Retina (tissue), 1 donor: Measurements from ENCODE around the gene KRTAP3-2.
"Not testable (repeated sequence)": the region's sequence is repeated elsewhere in the genome, so short reads cannot be mapped to it uniquely, and the experiment has no call there.

Source experiments
- DNase-seq: peaks from one replicate; pipeline ENCODE4 v3.0.0-alpha.2; 2016

The KRTAP3-2 gene

DNA sequence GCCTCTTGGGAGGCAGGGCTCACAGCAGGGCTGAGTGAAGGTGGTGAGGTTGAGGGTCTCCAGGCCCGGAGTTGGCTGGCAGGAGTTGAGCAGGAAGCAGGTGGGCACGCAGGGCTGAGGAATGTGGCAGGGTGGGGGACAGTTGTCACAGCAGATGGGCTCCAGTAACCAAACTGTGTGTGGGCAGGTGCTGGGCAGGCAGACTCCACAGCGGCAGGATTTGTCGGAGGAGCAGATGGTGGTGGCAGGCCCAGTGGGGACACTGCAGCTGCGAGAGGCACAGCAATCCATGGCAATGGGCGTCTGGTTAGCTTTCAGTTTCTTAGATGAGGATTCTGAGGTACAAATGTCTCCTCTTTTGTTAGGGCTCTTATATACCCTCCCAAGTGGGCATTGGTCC, at the start of gene KRTAP3-2:
TSS of gene KRTAP3-2 (minus strand) at position 344 of the 400 bp plus-strand sequence. CDS start at position 291, 53 bp downstream.
- not testable (repeated sequence) for DNase-seq

DNA sequence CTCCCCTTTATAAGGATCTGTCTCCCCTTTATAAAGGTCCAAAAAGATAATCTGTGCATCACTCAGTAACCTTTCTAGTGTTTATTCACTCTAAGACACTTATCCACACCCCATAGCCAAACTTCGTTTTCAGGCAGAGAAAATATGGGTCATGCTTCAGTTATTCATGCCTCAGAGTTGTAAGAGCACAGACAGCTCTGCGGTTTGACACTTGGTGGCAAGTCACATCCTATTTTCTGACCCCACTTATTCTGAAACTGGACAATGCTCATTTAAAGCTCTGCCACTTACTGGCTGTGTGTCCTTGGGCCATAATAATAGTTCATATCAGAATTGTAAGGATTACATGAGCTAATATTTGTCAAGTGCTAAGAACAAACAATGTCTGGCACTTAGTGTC, 49.4 kb upstream of the KRTAP3-2 start:
- no peak for DNase-seq

DNA sequence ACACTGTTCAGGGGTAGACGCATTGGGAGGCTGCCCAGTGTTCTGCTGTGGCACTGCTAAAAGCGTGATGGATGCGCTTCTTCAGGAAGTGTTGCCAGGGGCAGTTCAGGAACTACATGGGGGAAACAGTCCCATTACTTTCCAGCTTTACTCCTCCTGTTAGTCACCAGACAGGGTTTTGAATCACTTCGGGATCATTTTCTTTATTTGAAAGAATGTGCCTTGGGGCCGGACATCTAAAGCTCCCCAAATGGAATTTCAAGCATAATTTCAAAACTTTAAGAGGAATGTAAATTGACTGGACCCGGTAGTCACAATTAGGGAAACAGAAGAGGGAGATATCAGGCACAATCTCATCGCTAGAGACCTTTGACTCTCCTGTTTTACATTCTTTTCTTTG, 48.7 kb upstream of the KRTAP3-2 start:
- no peak for DNase-seq

DNA sequence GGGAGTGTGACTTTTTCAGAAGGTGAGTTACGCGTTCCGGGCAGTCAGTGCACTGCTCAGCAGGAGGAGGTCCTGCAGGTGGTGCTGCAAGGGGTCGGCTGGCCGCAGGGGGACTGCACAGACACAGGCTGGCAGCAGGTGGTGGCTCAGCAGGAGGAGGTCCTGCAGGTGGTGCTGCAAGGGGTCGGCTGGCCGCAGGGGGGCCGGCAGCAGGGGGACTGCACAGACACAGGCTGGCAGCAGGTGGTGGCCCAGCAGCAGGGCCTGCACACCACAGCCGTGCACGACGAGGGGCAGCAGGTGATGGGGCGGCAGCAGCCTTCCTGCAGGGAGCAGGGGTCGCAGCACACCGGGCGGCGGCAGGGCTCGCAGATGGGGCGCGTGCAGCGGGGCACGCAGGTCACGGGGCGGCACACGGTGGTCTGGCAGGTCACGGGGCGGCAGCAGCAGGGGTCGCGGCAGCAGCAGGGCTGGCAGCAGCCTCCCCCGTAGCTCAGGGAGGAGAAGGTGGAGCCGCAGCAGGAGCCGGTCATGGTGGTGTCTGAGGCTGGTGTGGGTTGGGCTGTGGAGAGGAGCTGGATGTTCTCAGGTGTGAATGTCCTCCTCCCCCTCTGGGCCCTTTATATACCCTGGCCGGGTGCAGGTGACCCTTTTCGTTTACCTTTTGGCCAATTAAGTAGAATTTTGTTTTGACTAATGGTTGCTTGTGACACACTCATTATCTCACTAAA, 47.2 kb upstream of the KRTAP3-2 start, which contains the start of gene KRTAP2-1:
TSS of gene KRTAP2-1 (minus strand) at position 582 of the 731 bp plus-strand sequence. CDS start at position 533, 49 bp downstream.
- DNase-seq, result not testable (repeated sequence)

DNA sequence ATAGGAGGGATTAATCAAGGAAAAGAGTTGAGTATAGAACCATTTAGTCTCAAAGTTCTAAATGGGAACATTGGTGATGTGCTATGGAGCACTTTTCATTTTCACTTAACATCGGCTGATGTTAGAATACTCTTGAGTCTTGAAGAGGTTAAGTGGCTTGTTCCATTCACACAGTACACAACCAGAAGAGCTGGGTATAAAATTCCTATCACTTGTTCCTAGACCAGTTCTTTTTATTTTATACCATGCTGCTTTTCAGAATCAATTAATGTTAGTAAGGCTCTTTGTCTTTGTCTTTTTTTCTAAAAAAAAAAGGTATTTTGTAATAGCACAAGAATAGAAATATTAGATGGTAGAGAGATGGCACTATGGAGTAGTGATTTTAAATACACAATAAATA, 43.2 kb upstream of the KRTAP3-2 start:
- no peak for DNase-seq

DNA sequence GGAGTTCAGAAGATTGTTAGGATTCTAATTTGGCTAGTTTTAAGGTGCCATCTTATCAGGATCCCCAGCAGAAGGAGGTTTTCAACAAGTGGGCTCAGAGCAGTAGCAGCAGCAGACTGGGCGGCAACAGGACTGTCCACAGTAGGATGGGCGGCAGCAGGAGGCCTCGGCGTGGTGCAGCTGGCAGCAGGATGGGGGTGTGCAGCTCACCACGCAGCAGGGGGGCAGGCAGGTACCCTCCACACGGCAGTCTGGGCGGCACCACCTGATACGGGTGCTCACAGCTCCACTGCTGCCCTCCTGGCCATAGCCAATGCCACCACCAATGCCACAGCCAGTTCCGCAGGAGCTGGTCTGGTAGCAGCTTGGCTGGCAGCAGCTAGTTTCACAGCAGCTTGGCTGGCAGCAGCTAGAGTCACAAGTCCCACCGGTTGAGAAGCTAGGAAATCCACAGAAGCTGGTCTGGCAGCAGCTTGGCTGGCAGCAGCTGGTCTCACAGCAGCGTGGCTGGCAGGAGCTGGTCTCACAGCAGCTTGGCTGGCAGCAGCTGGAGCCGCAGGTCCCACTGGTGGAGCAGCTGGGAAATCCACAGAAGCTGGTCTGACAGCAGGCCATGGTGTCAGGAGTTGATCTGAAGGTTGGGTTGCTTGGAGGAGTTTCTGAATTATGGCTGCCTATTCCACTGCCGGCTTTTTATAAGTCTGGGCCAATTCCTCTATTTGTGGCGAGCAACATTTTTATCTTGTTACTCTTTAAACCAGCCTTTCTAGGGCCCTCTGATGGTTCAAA, 41.3 kb upstream of the KRTAP3-2 start, which contains the start of gene KRTAP1-1:
TSS of gene KRTAP1-1 (minus strand) at position 668 of the 789 bp plus-strand sequence. CDS start at position 615, 53 bp downstream.
- not testable (repeated sequence) for DNase-seq

DNA sequence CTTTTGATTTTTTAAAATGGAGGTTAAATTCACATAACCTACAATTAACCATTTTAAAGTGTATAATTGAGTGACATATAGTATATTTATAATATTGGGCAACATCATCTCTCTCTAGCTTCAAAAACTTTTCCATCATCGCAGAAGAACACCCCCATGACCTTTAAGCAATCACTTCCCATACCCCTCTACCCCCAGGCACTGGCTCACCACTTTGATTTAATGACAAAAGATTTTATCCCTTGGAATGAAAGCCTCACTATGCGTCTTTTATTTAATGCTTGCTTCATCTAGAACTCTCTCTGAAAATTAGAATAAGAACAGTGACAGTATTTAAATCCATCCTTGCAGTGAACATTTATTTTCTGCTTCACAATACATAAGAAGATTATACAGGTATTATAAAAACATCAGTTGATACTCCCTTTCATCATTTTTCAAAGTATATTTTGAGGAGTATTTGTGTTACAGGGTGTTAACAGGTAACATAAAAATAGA, 38.2 kb upstream of the KRTAP3-2 start:
- DNase-seq, result no peak

DNA sequence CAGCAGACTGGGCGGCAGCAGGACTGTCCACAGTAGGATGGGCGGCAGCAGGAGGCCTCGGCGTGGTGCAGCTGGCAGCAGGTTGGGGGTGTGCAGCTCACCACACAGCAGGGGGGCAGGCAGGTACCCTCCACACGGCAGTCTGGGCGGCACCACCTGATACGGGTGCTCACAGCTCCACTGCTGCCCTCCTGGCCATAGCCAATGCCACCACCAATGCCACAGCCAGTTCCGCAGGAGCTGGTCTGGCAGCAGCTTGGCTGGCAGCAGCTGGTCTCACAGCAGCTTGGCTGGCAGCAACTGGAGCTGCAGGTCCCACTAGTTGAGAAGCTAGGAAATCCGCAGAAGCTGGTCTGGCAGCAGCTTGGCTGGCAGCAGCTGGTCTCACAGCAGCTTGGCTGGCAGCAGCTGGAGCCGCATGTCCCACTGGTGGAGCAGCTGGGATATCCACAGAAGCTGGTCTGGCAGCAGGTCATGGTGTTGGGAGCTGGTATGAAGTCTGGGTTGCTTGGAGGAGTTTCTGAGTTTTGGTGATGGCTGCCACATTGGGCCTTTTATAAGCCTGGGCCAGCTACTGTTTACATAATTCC, 34.7 kb upstream of the KRTAP3-2 start, which contains the start of gene KRTAP1-3:
TSS of gene KRTAP1-3 (minus strand) at position 529 of the 590 bp plus-strand sequence. CDS start at position 476, 53 bp downstream.
- not testable (repeated sequence) for DNase-seq

DNA sequence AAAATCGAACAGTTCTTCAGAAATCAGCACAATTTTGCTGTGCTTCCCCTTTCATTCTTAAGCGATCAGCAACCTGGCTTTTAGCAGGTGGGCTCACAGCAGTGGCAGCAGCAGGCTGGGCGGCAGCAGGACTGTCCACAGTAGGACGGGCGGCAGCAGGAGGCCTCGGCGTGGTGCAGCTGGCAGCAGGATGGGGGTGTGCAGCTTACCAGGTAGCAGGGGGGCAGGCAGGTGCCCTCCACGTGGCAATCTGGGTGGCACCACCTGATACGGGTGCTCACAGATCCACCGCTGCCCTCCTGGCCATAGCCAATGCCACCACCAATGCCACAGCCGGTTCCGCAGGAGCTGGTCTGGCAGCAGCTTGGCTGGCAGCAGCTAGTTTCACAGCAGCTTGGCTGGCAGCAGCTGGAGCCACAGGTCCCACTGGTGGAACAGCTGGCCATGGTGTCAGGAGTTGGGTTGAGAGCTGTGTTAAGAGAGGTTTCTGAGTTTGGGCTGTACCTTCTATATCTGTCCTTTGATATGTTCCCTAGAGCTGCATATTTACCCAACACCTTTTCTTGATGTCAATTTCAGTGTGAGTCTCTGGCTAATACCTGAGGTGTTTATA, 30.0 kb upstream of the KRTAP3-2 start, which contains the start of gene KRTAP1-4:
TSS of gene KRTAP1-4 (minus strand) at position 563 of the 613 bp plus-strand sequence. CDS start at position 446, 117 bp downstream.
- no peak for DNase-seq

DNA sequence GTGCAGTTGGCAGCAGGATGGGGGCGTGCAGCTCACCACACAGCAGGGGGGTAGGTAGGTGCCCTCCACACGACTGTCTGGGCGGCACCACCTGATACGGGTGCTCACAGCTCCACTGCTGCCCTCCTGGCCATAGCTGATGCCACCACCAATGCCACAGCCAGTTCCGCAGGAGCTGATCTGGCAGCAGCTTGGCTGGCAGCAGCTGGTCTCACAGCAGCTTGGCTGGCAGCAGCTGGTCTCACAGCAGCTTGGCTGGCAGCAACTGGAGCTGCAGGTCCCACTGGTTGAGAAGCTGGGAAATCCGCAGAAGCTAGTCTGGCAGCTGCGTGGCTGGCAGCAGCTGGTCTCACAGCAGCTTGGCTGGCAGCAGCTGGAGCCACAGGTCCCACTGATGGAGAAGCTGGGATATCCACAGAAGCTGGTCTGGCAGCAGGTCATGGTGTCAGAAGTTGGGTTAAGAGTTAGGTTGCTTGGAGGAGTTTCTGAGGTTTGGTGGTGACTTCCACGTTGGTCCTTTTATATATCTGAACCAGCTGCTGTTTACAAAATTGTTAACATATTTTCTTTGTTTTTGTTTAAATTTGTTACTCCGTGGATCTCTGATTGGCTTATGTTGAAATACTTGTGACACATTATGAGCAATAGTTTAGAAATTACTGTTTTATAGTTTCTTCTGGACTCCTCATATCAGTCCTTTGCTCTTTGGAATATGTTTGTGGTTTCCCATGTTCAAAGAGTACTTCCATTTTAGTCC, 27.2 kb upstream of the KRTAP3-2 start, which contains the start of gene KRTAP1-5:
TSS of gene KRTAP1-5 (minus strand) at position 494 of the 757 bp plus-strand sequence. CDS start at position 441, 53 bp downstream.
- DNase-seq, result no peak

DNA sequence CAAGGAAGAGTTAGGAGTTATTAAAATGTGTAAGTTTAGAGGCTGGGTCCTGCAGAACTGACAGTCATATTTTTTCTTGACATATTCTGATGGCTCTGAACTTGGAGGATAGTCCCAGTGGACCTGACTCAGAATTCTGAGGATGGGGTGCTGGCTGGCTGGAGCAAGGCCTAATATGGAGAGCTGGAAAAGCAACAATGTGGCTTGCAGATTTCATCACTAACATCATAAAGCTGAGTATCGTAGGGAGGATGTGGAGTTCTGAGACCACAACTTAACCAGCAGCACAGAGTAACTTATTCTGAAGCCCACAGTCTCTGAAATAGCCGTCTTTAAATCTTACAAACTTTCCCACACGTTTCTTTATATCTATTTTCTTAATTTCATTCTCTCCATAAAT, 25.0 kb upstream of the KRTAP3-2 start:
- no peak for DNase-seq

DNA sequence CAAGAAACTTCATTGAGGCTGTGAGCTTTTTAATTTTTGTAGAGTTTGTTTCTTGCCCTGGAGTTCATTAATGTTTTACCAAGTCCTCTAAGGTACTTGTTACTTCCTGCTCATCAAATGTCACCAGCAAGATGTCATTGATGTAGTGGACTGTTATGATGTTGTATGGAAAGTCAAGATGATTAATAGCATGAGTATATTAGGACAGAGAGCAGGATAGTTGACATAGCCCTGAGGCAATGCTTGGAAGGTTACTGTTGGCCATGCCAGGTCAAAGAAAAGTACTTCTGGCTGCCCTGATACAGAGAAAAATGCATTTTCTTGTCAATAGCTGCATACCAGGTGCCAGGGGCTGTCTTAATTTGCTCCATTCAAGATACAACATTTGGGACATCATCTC, 20.6 kb upstream of the KRTAP3-2 start:
- no peak for DNase-seq

DNA sequence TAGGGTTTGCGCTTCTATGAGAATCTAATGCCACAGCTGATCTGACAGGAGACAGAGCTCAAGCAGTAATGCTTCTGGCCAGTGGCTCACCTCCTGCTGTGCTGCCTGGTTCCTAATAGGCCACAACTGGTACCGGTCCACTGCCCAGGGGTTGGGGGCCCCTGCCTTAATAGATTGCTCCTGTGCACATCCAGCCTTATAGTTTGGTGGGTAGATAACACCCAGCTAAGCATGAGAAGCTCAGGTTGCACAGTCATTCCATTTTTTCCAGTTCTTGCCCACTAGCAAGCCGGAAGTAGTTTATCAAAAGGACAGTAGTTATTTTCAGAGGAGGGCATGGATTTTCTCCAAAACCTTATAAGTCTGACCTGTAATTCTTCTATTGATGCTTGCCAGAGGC, 19.7 kb upstream of the KRTAP3-2 start:
- DNase-seq, result no peak

DNA sequence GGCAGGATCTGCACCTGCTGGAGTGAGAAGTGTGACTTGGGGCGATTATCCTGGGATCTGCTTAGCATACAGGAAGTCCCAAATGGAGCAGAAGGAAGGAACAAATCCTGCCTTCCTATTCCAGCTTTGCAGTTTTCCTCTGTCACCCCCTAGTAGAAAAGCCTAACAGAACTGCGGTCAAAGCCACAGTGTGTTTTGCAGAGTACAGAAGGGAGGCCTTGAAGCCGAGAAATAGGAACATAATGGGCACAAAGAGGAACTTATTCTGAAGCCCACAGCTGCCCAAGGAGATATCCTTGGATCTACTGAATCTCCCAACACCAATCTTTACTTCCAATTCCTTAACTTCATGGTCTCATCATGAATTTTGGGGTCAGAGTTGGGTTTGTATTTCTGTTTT, 18.8 kb upstream of the KRTAP3-2 start:
- no peak for DNase-seq

DNA sequence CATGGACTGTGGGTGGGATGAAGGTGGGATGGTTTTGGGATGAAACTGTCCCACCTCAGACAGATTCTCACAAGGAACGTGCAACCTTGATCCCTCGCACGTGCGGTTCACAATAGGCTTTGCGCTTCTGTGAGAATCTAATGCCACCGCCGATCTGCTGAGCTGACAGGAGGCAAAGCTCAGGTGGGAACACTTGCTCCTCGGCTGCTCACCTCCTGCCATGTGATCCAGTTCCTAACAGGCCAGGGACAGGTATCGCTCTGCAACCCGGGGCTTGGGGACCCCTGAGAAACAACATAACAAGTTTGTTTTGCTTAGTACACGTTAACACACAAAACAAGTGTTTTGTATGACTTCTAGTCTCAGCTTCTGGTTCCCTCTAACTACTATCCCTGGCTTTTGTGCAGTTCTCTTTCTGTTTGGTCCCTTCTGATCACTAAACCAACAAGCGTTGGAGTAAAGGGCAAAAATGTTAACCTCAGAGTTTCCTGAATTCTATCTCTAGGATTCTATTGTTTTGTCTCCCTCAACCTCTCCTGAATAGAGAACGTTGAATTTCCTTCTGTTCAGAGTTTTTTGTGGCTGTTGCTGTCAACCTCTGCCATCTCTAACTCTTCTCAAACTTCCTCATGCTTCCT, 17.0 kb upstream of the KRTAP3-2 start:
- DNase-seq, result no peak

DNA sequence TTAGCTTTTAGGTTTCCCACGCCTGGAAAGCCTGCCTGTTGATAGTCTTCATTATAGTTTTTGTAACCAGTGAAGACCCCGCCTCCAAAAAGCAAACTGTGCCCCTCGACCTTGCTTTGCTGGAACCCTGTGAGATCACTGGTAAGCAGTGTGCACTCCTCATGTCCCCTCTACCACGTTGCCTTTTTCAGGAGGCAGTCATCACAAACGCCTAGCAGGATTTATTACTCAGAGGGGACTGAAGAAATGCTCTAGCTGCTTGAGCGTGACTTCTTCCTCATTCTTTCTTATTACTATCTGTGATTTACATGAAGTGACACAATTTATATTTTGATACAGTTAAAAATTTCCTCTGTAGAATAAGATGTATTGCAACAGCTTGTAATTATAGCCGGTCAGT, 15.7 kb upstream of the KRTAP3-2 start:
- no peak for DNase-seq

DNA sequence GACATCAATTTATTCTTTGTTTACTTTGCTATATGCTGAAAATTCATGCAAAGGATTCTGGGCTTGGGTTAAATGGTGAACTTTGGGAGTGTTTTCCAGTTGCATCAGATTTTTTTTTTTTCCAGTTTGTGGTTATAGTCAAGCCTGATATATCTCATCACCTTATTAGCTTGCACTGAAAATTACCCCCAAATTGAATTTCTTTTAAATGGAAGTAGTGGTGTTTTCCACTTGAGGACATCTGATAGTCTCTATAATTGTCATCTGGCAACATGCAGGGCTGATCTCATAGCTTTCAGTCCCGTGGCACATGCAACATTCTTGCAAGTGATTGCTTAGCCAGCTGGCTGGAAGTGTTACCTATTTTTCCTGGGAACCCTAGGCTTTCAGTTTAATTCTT, 13.9 kb upstream of the KRTAP3-2 start:
- DNase-seq, result no peak

DNA sequence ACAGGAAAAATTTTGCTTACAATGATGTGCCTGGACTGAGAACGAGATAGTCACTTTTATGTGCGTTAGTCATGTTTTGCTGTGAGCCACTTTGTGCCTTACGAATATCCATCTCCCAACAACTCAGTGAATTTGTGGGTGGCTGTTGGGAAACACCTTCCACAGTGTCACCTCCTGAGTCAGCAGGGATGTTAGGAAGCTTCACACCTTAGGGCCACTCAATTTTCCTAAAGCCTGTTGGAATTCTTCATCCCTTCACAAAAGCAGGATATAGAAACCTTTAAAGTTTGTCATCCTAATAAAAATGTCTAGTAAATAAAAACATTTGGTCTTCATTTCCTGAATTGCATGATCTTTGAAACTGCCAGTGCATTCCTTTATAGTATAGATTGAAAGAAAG, 13.5 kb upstream of the KRTAP3-2 start:
- no peak for DNase-seq

DNA sequence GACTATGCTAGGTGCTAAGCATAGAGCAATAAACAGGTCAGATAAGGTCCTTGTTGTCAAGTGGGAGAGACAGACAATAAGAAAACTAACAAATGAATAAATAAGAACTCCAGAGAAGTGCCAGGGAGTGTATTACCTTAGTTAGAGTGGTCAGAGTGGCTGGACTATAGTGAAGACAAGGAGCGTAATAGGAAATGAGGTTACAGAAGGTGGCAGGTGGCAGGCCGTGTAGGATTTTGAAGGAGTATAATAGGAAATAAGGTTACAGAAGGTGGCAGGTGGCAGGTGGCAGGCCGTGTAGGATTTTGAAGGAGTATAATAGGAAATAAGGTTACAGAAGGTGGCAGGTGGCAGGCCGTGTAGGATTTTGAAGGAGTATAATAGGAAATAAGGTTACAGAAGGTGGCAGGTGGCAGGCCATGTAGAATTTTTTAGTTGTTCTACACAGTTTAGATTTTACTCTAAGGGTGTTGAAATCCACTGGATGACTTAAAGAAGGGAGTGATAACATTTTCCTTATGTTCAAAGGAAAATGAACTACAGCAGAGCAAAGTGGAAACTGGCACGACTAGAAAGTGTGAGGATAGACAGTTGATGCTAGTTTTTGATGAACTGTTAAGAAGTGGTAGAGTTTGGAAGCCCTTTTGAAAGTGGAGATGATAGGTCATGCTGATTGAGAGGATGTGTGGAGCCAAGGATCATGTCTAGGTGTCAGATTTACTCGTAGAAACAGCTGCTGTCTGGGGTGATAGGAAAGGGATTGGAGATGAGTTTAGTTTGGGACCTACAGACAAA, 12.8 kb upstream of the KRTAP3-2 start:
- DNase-seq, result no peak

DNA sequence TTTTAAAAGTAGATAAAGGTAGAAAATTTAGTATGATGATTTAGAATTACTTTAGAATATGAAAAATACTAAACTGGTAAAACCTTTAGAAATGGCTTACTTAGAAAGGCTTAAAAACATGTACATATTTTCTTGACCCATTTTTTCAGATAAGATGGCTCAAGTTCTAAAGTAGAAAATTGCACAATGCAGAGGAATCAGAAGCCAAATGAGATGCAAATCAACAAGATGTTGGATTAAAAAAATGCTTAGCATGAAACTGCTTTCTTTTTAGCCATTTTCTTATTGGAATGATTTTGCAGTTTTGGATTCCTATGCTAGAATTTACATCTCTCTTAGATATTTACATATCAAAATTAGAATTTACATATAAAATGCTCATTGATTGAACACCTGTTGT, 10.7 kb upstream of the KRTAP3-2 start:
- no peak for DNase-seq
